HuH-7 (cell line): ENCODE data around the gene DDX20.
"Not testable (repeated sequence)": the region's sequence is repeated elsewhere in the genome, so short reads cannot be mapped to it uniquely, and the experiment has no call there.

Experiments used
- DNase-seq: peaks from one replicate; pipeline ENCODE4 v3.0.0; 2011; ENCODE audit warnings: low spot score

DDX20 gene

GRCh38 chr1:111789666-111790316 is 34.1 kb downstream of the DDX20 start:
- DNase-seq, result no peak

- no peak for DNase-seq
These were observed 36.1 kb downstream of the DDX20 start for GRCh38 chr1:111791776-111792175.

GRCh38 chr1:111792249-111792648 is 36.5 kb downstream of the DDX20 start:
- DNase-seq, result no peak

- no peak for DNase-seq
These were observed 38.2 kb downstream of the DDX20 start for GRCh38 chr1:111793923-111794322.

- no peak for DNase-seq
These were observed 39.7 kb downstream of the DDX20 start for GRCh38 chr1:111795401-111795800.

GRCh38 chr1:111798580-111798979 is 42.9 kb downstream of the DDX20 start:
- DNase-seq, result no peak

- DNase-seq, result not testable (repeated sequence)
These were observed 44.0 kb downstream of the DDX20 start for GRCh38 chr1:111799722-111800121.

- no peak for DNase-seq
These were observed 45.6 kb downstream of the DDX20 start for GRCh38 chr1:111801071-111801850.

GRCh38 chr1:111802110-111802509 is 46.4 kb downstream of the DDX20 start:
- DNase-seq, result no peak

- no peak for DNase-seq
These were observed 47.3 kb downstream of the DDX20 start for GRCh38 chr1:111802984-111803383.

GRCh38 chr1:111803951-111804350 is 48.2 kb downstream of the DDX20 start:
- no peak for DNase-seq

- DNase-seq, result no peak
These were observed 49.1 kb downstream of the DDX20 start for GRCh38 chr1:111804776-111805175.

GRCh38 chr1:111805251-111805650 is 49.5 kb downstream of the DDX20 start:
- DNase-seq, result no peak

- DNase-seq, result no peak
These were observed 56.2 kb downstream of the DDX20 start for GRCh38 chr1:111811891-111812290.

GRCh38 chr1:111812306-111812705 is 56.6 kb downstream of the DDX20 start:
- no peak for DNase-seq

GRCh38 chr1:111813440-111814304 is 58.0 kb downstream of the DDX20 start:
- no peak for DNase-seq

- DNase-seq, result no peak
These were observed 58.6 kb downstream of the DDX20 start for GRCh38 chr1:111814305-111814628.

GRCh38 chr1:111814642-111815041 is 58.9 kb downstream of the DDX20 start:
- DNase-seq, result no peak
